IPS-11a (cell line): ENCODE data around the gene SLC24A3.

Experiments
- H3K4me3 ChIP-seq: one replicate; pipeline ENCODE4 v1.5.1; 2013; ENCODE audit warnings: low read depth, low read length, control low read depth

The SLC24A3 gene

DNA sequence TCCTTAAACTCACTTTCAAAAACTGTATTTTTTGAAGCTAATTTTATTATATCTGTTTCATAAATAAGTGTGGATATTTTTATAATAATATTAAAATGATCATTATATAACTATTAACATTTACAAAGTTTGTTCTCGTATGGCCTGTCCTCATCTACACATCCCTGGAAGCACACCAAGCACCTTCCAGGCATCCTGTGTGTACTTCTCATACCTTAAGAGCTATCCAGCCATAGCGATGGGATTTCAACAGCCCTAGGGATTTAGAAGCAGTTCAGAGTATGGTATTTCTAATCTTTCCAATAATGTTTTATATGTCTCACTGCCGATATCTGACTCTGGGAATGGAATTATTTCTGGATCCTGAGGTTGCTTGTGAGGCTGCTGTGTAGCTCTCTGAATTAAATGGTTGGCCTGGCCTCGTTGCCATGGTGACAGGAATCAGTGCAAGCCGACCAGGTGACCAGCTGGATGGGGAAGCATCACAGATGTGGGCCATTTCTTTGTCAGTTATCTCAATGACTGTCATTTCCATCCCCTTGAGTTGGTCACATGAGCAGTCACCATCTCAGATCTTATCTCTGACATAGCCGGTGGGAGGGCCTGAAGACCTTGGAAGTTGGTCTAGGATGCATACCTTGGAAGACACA lies 280.4 kb downstream of the SLC24A3 start:
- no peak overlapping the region for H3K4me3 ChIP-seq

DNA sequence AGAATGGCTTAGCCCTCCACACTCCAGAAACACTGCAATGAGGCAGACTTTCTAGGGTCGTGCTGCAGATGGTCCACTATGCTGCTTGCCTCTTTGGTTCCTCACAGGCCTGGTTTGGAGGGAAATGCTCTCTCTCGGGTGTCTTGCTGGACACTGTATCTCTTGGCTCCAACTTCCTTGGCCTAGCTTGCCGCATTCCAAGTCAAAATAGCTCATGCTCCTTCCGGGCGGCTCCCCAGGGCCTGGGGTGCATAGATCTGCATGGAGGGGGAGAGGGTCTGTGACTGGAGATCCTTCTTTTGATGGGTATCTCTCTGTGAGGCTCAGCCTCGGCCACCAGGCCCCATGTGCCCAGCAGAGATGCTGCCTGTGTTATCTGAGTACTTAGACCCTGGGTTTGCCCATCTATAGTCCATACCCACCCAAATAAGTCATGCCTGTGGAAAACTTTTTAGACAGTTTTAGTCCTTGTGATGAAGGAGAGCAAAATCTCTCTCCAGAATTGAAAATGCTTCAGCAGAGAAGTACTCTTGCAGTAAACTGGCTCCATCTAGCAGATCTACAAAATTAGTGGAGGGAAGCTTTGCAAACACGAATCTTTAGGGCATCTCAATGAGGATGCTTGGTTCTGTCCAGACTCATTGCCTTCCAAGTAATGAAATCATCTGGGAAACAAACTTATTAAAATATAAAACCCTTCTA lies 281.5 kb downstream of the SLC24A3 start:
- no peak overlapping the region for H3K4me3 ChIP-seq

DNA sequence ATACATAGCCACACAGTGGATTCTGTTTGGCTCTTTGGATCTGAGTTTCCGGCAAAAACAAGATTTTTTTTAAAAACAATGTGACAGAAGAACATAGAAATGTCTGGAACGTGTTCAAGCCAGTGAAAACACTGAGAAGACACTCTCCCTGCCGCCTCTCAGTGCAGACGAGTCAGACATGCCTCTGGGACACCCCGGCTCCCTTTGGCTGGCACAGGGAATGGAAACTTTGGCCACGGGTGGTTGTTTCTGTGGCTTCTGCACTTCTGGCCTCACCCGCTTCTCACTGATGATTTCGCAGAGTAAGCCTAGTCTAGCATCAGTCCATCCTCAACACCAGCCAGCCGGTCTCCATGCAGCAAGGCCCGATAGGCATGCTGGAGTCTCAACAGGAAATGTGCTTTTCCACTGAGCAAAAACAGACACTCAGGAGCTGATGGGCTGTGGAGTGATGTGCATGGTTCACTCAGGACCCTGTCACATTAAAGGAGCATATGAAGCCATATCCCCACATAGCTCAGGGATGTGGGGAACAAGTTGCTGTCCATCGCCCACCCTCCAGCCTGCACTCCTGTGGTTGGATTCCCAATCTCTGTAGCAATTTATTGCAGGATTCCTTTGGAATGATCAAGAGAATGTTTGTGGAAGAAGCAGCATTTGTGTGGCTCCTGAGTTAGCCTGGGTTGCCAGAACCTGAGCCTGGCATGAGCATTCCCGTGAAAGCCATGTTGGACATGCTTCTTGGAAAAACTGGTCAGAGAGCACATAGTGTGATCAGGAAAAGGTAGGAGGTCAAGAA lies 283.7 kb downstream of the SLC24A3 start:
- H3K4me3 ChIP-seq, result no peak overlapping the region

DNA sequence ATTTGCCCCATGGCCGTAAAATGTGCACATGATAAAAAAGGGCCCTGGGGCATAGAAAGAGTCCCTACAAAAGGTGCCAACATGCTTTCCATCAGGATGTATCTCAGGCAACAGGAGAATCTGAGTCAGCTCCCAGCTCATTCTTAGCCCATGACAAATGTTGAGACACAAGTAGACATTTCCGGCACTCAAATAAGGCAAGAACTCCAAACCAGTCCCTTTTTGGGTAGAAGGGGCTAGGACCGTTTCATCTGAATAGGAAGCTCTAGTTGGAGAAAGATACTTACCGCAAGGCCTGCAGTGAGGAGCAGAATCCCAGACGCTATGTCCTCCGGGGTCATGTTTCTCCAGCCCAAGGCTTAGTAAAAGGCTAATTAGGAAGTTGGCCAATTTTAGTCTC lies 284.6 kb downstream of the SLC24A3 start:
- H3K4me3 ChIP-seq, result no peak overlapping the region

DNA sequence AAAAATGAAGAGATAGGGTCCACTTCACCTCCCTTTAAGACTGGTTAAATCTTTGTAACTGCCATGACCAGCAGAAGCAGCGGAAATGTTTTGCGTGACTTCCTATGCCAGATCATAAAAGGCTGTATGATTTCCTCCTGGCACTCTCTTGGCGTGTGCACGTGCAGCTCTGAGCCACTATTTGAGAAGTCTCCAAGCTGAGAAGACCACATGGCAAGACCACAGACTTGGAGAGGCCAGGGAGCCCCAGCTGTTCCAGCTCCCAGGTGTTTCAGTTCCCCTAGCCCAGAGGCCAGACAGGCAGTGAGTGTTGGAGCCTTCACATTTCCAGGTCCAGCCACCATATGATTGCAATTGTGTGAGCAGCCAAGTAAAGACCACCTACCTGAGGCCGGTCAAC lies 286.3 kb downstream of the SLC24A3 start:
- no peak overlapping the region for H3K4me3 ChIP-seq

DNA sequence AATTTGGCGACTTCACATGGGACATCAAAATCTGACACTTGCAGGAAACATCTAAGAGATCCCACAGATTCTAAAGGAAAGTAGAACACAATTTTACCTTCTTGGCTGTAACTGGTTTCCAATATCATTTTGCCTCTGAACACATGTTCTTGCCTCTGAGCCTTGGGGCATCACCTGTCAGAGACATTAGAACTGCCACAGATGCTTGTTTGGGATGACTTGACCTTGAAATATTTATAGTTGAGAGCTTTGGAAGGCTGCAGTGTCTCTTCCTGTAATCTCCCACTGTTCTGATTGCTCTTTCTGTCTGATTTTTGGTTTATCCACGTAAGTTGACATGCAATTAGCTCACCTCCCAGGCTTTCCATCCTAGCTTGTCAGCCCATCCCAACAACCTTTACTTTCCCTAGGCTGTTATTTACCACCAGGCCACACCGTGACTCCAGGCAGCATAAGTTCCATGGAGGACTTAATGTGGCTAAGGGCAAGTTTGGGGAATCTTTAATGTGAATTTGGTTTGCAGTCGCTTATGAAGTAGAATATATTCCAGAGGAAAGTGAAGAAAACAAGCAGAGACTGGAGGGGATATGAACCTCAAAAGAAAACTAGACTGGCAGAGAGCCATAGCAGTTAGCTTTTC lies 289.2 kb downstream of the SLC24A3 start:
- no peak overlapping the region for H3K4me3 ChIP-seq

DNA sequence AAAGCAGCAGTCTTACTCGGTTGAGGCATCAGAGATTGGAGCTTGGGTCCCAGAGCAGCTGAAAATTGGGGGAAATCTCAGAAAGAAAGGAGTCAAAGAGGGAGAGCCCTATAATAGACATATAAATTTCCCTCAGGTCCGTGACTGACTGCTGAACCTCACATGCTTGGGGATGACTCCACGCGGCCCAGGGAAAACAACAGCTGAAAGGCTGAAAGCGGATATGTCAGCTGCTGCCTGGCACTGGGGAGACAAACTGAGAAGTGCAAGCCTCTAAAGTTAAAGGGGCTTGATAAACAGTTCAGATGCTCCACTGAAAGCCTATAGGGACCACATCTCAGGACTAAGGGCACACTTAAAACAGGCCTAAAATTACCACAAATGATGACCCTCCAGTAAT lies 289.7 kb downstream of the SLC24A3 start:
- H3K4me3 ChIP-seq, result no peak overlapping the region

DNA sequence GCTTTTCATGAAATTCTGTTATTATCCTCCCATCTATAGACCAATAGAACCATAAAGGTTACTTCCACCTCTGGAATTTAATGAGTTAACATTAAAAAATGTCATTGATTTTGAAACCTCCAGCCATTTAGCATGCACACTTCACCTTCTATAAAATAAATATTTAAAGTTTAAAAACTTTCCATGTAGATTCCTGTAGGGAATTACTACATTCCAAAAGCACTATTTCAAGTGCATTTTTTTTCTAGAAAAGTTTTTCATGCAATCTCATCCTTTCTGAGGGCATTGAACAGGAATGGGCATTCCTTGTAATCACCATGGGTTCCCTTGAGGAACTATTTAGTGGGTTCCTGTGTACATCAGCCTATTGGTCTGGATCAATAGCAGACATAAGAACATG lies 291.8 kb downstream of the SLC24A3 start:
- H3K4me3 ChIP-seq, result no peak overlapping the region

DNA sequence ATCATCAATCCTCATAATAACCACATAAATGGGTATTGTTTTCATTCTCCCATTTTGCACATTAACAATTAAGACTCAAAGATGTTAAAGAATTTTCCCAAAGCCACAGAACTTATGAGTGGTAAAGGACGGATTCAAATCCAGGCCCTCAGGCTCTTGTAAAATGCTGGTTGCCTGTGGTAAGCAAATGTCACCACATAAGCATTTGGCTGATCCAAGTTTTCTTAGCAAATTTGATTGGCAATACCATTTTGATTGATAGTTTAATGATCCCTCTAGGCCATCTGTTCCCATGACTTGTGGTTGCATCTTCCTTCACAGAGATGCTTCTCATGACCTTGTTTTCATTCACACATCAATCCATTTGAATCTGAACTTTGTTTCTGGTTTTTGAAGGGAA lies 293.6 kb downstream of the SLC24A3 start:
- H3K4me3 ChIP-seq, result no peak overlapping the region

DNA sequence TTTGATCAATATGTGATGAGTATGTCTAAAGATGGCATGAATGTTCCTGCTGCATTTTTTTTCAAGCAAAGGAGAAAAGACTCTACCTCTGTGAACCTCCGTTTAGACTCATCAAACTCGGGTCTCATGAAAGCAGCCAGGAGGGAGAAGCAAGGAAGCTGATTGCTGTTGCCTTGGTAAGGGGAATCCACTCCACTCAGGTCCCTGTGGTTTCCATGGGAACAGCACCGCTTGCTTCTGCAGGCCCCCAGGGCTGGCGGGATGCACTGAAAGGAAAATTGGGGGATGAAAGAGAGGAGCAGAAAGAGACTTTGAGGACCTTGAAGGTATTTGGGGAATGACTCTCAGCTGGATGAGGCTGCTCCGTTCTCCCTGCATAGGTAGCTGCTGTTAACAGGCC lies 296.0 kb downstream of the SLC24A3 start:
- no peak overlapping the region for H3K4me3 ChIP-seq

DNA sequence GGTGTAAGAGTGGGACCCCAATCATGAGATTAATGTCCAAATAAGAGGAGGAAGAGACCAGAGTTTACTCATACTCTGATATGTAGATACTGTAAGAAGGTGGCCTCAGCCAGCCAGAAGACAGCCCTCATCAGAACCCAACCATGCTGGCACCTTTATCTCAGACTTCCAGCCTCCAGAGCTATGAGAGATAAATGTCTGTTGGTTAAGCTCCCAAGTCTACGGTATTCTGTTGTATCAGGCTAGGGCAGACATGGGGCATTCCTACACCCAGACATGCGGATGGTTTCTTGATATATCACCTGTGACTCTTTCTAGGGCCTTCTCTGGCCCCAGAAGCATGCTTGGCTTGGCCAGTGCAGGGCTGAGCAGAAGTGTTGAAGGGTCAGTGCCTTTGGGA lies 298.2 kb downstream of the SLC24A3 start:
- no peak overlapping the region for H3K4me3 ChIP-seq

DNA sequence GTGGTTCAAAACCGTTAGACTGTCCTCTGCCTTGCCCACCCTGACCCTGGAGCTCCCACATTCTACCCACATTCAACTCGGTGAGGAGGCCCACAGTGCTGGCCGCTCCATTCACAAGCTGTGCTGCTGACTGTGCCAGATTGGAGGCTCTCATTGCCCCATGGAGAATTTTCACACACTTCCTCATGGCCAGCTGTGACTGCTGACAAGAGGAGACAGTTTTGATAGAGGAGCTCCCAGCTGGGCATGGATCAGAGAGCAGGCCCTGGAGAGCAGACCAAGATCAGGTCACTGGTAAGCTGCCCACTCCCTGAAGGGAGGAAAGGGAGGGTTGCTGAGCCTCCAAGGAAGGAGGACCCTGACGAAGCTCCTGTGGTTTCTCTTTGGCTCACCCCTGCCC lies 299.5 kb downstream of the SLC24A3 start:
- H3K4me3 ChIP-seq, result no peak overlapping the region

DNA sequence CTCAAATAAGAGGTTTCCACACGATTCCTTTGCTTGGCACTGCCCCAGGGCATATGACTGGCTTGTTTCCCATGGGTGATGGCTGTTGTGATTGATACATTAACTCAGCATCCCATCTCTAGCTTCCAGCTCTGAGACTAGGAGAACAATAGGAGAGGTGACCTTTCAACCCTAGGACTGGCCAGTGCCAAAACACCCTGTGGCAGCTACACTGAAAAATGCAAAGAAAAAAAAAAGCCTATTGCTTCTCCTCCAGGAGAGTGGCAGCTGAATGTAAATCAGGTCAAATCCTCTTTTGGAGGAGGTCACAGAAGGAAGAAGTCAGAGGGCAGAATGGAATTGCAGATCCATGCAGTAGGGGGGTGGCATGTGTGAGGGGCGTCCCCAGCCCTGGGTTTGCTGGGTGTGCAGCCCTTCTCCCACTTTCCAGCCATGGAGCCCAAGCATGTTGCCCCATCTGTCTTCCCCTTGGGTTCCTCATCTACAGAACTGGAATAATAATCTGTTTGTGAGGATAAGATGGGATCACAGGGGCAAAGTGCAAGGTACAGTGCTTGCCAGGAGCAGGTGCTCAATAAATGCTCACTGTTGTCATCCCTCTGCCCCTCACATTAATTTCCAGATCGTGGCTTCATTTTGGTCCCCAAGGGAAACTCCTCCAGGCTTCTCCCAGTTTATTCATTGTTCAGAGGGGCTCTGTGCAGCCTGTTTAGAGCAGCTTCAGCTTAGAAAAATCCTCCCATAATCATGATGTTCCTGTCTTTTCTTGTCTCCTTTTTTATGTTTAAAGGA lies 300.6 kb downstream of the SLC24A3 start:
- H3K4me3 ChIP-seq, result no peak overlapping the region

DNA sequence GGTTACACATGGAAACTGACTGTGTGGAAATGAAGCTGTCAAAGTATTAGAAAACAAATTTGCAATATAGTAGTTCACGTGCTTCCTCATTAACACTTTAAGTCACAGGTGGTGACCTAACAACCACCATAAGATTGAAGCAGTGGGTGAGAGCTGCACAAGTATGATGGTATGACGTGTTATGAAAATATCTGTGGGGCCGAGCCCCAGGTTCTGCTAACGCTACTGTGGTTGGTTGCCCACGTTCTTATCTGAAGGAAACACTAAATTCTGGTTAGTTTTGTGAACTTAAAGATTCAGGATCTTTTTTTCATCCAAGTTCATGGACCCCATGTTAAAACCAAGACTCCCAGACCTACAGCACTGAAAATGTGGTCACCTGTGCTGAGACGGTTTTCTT lies 302.6 kb downstream of the SLC24A3 start:
- H3K4me3 ChIP-seq, result no peak overlapping the region

DNA sequence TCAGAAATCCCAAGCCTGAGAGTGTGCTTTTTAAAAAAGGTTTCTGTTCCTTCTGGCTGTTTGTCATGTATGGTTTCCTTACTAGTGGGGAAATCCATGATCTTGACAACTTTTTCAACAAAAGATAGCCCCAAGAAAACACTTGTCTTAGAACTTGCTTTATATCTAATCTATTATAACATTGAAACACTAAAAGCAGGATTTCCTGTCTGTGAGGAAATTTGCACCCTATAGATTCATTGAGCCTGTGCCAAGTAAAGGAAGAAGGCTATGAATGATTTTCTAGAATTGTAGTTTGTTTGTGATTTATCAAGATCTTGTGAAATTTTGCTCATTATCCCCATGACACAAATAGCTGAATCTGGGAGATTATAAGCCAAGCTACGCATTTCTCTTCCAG lies 307.0 kb downstream of the SLC24A3 start:
- H3K4me3 ChIP-seq, result no peak overlapping the region

DNA sequence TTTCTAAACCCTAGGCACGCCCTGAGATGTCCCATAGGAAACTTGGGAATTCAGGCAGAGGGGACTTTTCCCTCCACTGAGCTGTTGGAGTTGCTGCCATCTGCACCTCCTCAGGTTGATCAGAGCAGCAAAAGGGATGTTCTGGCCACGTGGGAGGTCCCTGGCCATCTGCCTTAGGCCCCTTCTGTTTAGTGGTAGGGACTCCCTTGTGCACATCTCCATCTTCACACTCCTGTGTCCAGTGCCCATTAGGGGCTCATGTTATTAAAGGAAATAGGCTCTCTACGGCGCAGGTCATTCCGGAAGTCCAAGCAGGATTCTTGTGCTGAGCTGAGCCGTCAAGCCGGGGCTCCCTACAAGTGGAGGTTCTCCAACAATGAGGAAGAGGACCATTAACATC lies 307.8 kb downstream of the SLC24A3 start:
- H3K4me3 ChIP-seq, result no peak overlapping the region

DNA sequence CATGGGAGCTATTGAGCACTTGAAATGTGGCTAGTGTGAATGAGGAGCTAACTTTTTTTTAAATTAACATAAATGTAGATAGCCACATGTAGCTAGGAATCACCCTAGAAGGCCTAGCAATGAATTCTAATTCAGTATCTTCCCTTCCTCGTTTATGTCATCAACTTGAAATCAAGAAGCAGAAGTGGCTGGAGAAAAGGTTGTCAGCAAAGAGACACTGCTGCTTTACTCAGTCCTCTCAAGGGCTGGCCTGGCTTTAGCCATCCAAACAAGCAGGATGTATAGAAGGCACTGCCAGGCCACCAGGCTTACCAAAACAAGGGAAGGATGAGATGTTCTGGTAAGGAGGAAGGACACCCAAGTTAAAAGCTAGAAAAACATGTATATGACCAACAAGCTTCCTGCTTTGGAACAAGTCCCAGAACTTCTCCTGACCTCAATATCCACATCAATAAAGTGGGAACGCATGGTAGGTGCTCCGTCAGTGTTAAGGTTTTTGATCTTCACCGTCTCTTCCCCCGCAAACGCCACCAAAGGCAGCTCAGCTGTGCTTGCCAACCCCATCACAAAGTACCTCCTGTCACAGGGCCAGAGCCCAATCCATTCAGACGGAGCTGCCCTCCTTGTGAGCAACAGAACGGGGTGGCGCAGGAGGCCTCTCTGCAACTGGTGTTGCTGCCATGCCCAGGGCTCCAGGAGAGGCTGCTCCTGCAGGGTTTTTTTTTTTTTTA lies 309.8 kb downstream of the SLC24A3 start:
- H3K4me3 ChIP-seq, result no peak overlapping the region

DNA sequence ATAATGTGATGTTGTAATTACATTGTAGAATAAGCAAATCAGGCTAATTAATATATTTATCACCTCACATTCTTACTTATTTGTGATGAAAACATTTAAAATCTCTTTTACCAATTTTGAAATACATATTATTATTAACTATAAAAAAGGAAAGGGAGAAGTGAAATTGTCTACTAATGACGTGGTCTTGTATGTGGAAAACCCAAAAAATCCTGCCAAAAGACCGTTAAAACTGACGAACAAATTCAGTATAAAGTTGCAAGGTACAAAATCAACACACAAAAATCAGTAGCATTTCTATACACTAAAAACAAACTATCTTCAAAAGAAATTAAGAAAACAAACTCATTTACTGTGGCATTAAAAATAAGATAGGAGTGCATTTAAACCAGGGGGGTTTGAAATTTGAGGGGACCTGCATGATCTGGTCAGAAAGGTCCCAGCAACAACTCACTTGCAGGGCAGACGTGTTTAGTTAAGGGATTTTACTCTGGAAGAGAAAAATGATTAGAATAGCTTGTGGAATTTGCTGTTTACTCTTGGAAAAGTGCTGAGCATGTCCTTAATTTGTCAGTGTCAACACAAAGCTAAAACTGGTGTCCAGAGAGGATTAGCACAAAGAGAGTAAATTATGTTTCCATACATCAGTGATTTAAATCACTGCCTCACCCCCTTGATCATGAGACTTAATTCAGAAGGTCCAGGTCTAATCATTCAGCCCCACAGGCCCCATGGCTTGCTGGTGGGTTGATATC lies 310.6 kb downstream of the SLC24A3 start:
- no peak overlapping the region for H3K4me3 ChIP-seq

DNA sequence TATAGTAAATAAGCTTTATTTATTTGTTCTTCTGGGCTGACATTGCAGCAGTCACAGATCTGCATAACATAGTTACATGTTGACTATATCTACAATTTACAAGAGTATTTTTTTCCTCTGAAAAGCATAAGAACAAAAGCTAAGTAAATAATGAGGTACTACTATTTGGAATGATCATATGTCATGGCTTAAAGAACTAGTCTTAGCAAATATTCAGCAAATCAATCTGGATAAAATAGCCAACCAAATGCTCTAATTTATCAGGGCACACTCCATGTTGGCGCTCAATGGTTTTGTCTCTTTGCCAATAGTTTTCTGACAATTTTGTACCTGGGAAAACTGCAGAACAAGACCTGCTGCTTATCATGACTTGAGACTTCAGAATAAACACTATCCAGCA lies 312.2 kb downstream of the SLC24A3 start:
- no peak overlapping the region for H3K4me3 ChIP-seq
